GM18517 (cell line): ENCODE measurements around the gene GNG8.

Experiments used
- ATAC-seq: cut with Tn5 transposase; IDR thresholded peaks from one replicate; pipeline ENCODE4 v1.9.1; 2021; ENCODE audit warnings: mild to moderate bottlenecking, moderate library complexity; ENCODE audit not compliant: unreplicated experiment

Gene GNG8

DNA sequence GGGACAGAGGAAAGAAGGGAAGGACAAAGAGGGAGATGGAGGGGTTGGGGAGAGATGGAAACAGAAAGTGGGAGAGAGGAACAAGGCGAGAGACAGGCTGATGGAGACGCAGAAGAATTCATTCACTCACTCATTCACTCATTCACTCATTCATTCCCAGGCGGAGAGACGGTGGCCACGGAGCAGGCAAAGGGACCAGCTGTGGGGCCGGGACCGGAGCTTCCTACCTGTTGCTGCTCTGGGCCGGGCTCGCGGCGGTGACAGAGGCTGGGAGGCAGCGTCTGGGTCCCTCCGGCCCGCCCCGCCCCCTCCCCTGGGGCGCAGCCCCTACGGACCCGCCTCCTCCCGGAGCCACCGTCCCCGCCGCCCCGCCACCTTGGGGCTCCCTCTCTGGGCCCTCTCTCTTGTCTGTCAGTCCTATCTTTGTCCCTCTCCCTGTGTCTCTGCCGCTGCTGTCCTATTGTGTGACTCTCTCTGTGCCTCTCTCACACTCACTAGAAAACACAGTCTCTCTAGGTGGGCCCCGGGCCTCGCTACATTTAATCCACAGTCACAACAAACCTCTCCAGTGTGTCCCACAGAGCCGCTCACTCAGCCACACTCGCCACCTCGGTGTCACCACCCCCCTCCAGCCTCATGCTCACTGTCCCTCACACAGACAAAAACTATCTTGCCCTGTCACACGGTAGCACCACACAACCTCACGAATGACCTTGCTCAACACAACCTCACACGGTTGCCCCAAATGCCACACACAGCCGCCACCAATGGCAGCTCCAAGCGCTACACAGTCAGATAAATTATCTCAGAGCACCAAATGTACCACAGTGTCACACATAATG, at the start of gene GNG8:
TSS of gene GNG8 (minus strand) at position 283 of the 842 bp plus-strand sequence. CDS start 1,520 bp downstream, outside the sequence.
- ATAC-seq, result no peak

DNA sequence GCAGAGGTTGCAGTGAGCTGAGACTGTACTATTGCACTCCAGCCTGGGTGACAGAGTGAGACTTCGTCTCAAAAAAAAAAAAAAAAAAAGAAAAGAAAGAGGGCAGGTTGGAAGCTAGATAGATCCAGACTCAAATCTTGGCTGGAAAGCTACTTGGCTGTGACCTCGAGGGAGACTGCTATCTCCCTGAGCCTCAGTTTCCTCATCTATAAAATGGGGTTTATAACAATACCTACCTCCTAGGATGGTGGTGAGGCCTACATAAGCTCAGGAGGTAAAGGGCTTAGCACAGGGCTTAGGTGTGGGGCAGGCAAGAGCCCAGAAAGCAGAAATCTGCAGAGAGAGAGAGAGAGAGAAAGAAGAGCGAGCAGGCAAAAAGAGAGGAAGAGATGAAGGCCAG, 49.2 kb upstream of the GNG8 start:
- ATAC-seq, result no peak

DNA sequence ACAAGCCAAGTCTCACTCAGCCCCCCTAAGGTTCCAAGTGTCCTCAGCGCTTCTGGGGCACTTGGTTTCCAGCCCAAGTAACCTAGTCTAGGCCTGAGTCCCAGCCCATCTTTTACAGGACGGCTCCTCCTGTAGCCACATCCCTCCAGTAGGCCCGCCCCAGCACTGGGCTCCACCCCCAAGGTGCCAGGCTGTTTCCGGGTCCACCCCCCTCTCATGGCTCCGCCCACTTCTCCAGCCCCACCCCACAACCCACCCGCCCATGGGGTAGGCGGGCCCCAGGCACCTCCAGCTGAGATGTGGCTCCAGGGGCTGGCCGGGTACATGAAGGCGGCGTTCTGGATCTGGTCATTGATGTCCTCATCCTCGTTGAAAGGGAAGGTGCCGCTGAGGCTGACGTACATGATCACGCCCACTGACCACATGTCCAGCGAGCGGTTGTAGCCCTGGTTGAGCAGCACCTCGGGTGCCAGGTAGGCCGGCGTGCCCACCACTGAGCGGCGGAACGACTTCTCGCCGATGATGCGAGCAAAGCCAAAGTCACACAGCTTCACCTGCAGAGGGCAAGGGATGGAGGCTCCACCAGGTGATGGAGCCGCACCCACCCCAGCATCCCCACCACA, 42.2 kb upstream of the GNG8 start:
- no peak for ATAC-seq

DNA sequence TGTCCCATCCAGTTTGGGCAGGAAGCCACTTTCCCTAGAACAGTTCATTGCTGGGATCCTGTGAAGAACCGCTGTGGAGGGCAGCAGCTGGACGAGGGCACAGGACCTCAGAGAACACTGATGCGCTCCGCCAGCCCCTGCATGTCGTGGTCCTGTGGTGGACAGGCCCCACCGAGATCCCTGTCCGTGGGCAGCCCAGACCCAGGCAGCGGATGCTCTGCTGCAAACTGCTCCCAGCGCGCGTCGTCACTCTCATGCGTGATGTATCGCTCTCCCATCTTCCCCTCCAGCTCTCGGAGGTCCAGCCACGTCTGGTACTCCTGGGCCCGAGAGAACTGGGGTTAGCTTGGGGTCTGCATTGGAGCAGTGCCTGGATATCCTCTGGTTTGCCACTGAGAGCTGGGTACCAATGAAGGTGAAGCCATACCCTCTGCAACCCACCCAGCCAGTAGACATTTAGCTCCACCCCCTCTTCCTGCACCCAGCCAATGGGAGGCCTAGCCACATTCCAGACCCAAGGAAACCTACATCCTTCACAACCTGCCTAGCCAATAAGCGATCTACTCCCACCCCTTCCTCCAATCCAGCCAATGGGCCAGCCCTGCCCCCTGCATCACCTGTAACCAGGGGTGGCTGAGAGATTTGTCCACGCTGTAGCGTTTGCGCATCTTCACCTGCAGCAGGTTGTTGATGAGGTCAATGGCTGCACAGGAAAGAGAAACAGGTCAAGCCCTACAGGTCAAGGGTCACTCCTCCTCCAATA, 38.6 kb upstream of the GNG8 start:
- no peak for ATAC-seq

DNA sequence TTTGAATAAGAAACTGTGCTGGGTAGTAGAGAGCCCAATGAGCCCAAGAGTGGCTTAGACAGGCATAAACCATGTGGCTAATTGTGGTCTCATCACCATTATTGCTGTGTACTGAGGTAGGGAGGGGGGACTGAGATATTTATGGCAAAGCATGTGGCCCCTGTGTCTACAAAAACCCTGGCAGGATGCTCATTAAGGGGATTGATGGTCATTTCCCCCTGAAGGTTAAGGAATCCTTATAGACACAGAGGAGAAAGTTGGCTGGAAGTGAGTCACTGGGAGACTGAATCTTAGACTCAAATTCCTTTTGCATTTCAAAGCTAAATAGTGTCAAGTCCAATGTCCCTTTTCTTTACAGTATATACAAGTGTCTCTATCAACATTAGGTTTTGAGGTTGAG, 34.8 kb upstream of the GNG8 start:
- no peak for ATAC-seq

DNA sequence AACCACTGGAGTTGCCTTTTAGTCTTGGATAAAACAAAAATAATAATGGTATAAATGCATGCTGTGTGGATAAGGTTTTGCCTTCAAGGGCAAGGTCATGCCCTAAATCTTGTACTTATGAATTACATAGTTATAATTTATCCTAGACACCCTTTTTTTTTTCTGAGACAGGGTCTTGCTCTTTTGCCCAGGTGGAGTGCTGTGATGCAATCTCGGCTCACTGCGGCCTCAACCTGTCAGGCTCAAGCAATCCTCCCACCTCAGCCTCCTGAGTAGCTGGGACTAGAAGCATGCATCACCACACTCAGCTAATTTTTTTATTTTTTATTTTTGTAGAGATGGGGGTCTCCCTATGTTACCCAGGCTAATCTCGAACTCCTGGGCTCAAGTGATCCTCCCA, 32.7 kb upstream of the GNG8 start:
- no peak for ATAC-seq

DNA sequence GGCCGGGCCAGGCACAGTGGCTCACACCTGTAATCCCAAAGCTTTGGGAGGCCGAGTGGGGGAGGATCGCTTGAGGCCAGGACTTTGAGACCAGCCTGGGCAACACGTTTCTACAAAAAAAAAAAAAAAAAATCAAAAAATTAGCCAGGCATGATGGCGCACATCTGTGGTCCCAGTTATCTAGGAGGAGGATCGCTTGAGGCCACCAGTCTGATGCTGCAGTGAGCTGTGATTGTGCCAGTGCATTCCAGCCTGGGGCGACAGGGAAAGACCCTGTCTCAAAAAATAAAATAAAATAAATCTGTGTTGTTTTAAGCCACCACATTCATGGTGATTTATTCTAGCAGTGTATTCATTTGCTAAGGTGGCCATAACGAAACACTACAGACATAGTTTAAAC, 29.1 kb upstream of the GNG8 start:
- no peak for ATAC-seq

DNA sequence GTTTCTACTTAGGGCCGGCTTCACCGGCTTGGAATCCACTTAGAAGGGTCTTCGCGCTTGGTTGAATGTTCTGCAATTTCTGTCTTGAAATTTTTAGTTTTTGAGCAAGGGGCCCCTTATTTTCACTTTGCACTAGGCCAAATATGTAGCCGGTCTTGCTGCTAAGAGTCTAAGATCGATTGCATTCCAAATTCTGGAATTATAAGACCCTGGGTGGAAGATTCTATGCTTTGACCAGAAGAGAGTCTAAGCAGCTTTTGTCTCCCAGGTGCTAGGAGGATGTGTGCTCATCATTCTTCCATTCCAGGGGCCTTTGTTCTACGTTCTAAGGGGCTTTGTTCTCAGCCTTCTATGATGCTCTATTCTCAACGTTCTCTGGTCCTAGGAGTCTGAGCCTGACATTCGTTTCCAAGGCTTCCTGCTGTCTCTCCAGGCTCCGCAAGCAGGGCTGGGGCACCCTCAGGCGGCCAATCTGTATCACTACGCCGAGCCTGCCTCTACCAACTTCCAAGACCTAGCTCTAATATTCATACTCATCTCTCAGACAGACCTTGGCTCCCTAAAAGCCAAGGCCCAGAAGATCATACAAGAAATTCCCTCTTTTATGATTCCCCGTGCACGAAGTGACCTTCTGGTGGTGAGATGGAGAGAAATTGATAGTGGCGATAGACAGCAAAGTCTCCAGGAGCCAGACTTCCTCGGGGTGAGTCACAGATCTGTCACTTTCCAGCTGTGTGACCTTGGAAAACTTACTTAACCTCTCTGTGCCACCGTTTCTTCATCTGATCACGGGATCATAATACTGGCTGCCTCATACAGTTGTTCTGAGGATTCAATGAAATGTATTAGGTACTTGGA, 26.0 kb upstream of the GNG8 start:
- no peak for ATAC-seq

DNA sequence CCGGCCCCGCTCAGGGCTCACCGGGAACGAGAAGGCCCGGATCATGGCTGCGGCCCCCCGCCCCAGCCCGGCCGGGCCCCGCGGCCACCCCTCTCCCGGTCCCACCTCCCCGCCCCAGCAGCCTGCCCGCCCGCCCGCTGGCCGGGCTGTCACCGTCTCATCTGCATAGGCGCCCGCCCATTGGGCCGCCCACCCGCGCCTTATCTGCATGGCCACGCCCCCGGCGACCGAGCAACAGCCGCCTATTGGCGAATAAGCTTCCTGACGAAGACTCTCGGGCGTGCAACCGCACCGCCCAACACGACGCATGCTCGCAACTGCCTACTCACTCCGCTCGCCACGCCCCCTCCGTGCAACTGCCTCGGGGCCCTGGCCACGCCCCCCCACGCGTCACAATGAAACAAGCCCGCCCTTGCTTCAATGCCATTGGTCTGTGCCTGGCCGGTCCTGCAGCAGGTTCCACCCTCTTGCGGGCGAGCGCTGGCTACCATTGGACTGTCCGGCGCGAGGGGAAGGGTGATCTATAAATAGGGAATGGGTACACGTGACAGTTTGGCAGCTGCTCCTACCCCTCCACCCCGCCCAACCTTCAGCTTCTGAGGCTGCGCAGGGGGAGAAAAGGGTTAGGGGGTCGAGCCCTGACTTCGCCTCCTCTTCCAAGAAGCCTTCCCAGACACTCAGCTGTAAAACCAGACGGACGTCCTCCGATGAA, 25.2 kb upstream of the GNG8 start, which contains the start of gene DACT3:
TSS of gene DACT3 (minus strand) at position 163 of the 712 bp plus-strand sequence. CDS start at position 45, 118 bp downstream.
- ATAC-seq, result peak; percentile 90

DNA sequence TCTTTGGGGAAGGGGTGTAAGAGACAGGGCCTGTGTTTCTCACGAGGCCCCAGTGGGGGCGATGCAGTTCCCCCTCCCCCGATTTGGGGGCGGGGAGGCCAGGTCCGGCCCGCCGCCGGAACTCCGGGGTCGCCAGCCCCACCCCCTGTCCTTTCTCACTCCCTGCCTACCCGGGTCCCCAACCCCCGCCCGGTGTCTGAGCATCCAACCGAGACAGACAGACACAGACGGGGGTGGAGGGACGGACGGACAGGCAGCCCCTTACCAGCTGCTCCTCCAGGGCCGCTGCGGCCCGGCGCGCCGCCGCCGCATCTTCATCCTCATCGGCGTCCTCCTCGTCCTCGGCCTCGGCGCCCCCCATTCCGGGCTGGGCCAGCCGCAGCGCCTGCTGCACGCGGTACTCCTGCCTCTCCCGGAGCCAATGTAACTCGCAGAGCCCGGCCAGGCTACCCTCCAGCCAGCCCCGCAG, 24.6 kb upstream of the GNG8 start:
- ATAC-seq, result peak; percentile 3

DNA sequence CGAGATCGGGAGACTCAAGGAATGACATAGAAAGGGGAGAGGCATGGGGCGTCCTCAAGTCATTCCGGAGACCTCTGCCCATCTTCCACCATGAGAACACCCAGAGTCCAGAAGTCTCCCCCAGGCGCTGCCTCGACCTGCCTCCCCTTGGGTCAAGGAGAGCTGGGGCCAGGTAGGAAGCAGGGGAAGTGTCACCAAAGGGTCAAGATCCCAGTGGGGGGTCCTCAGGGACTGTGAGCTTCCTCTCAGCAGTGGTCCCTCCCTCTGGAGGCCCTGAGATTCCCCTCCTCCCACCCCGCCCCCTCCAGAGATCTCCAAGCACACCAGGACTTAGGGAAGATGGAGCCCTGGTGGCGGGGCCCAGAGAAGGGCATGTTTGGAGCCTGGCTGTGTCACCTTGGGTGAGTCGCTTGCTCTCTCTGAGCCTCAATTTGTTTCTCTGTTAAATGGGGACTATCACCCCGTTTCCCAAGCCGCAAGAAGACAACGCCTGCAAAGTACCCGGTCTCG, 24.1 kb upstream of the GNG8 start:
- ATAC-seq, result no peak

DNA sequence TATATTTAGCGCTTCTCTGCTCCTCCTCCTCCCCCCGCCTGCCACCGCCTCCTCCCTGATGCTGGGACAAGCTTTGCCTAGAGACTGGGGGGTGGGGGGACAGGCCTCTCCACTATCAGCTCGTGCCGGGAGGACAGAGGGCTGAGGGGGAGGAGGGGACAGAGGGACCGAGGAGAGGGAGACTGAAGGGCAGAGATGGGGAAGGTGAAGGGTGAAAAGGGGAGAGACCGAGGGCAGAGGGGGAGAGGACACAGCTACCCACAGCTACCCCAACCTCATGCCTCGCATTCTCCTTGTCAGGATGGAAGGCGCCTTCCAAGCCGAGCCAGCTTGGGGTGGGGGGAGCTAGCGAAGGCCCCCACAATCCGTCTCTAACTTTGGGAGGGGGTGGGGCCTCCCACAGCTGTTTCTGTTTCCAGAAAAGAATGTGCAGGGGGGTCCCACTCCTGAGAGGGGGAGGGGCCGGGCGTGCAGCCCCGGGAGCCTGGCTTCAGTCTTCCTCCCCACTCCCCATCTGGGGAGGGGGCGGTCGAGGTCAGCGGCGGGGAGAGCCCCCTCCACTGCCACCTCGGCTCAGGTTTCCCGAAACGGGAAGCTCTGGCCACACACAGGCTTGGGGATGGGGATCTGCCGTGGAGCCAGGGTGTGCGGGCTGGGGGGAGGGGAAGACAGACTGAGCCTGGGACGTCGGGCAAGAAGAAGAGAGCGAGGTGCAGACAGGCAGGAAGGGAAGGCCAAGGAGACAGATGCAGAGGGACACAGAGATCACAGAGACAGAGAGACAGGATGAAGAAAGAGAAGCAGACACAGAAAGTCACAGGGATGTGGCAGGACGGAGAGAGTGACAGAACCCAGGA, 23.4 kb upstream of the GNG8 start:
- no peak for ATAC-seq

DNA sequence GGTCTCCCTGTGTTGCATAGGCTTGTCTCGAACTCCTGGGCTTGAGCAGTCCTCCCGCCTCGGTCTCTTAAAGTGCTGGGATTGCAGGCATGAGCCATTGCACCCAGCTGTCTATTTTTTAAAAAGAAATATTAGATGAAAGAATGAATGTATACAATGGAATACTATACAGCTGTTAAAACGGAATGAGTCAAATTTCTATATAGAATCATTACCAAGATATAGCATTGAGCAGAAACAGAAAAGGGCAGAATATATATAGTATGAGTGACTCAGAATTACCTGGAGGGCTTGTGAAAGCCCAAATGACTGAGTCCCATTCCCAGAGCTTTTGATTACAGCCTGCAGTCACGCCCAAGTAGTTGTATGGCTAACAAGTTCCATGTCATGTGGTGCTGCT, 20.5 kb upstream of the GNG8 start:
- no peak for ATAC-seq

DNA sequence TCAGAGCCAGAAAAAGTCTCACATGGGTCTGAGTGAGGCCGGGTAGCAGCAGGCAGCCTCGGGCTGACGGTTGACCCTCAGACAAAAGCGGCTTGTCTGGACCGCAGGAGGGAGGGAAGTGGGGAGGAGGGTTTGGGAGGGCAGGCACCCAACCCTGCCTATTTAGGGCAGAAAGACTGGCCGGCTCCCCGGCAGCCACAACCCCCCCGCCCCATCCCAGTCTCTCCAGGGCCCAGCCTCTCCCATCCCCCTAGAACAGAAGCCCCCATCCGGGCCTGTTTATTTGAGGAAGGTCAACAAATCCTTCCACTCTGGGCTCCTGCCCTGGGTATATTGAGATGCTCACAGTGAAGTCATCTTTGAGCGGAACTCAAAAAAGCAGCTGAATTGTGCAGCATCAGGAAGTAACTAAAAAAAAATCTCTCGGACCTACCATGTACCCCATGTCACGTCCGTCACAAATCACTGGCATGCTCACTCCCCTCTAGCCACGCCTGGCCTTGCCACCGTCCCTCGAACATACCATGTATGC, 18.7 kb upstream of the GNG8 start:
- ATAC-seq, result no peak

DNA sequence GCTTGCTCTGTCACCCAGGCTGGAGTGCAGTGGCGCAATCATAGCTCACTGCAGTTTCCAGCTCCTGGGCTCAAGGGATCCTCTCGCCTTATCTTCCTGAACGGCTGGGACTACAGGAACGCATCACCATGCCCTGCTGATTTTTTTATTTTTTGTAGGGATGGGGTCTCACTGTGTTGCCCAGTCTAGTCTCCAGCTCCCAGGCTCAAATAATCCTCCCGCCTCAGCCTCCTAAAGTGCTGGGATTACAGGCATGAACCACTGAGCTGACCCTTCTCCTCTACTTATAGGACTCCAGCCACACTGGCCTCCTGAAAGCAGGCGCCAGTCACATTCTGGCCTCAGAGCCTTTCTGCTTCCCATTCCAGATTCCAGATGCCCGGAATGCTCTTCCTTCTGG, 14.4 kb upstream of the GNG8 start:
- ATAC-seq, result no peak

DNA sequence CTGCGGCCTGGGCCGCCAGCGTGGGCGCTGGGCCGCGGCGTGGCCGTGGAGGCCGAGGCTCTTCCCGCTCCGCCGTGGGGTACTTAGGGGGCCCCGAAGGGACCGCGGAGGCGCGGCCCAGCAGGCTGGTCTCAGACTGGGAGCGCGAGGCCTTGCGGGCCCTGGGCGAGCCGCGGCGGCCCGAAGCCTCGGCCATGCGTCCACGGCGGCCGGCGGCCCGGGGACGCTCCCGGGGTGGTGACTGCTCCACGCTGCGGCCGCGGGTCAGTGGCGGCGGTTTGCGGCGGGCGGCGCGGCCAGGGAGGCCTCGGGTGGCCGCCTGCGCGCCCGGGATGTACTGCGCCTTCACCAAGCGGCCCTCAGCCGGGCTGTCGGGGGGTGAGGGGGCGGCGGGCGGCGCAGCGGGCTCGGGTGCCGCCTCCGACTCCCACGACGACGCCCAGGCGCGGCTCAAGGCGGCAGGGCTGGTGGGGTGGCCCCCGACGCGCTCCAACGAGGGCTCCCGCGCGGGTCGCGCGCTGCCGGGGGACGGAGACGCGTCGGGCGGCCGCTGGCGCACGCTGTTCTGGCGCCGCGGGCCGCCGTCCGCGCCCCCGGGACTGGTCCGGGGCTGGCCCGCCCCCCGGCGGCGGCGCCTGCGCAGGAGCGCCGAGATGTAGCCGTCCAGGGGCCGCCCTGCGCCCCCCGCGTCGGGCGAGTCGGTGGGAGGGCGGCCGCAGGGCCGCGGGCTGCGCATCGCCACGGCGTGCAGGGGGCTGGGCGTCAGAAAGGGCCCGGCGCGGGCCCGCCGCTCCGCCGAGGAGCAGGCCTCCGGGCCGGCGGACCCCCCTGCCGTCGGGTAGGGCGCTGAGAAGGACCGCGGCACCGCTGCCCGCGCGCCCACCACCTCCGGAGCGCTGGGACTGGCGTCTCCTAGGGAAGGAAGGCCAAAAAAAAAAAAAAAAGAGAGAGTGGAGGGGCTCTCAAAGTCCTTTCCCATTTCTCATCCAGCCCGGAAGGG, 13.3 kb upstream of the GNG8 start:
- no peak for ATAC-seq
